ENCODE data around the gene MSRB2. TPM values are rescaled to one million over a fixed set of nuclear protein-coding genes. Genes with fewer than 3 reads are reported as not detected.

MSRB2 gene
- total and polyA plus RNA-seq, 12 donors, result 57.1 to 230 (median 175) TPM

- H3K27me3 ChIP-seq, result peaks cover 0 to 4% (median 0%) of the 10 kb centered on the region in 7 donors
- WGBS, 2 donors, result 80 to 83% methylated on average over 4 of the region's 4 CpGs
- no peak for ATAC-seq
- DNase-seq, result no peak
- intact Hi-C loops (cut with DNase I), result no loop called here
- H3K4me3 ChIP-seq, result no peak overlapping the region
- TF ChIP-seq CTCF (IDR thresholded peaks at IDR 0.05), result no peak
- H3K36me3 ChIP-seq, result no peaks in the 10 kb centered on the region
- no peak overlapping the region for H3K27ac ChIP-seq
- H3K9me3 ChIP-seq, result peaks cover 0 to 17% (median 0%) of the 10 kb centered on the region in 11 donors
- no peaks in the 10 kb centered on the region for H3K4me1 ChIP-seq
These were observed 46.6 kb downstream of the MSRB2 start for GRCh38 chr10:23141995-23142394.

- Histone ChIP-seq H3K27me3 (peaks cover 0 to 4% (median 0%) of the 10 kb centered on the region in 7 donors), H3K9me3 (peaks cover 0 to 11% (median 0%) of the 10 kb centered on the region in 11 donors), H3K4me3 (no peak overlapping the region), H3K27ac (no peak overlapping the region), H3K36me3 (no peaks in the 10 kb centered on the region), H3K4me1 (no peaks in the 10 kb centered on the region)
- intact Hi-C loops (cut with DNase I), result no loop called here
- WGBS, 2 donors, result 65 to 69% methylated on average over 9 of the region's 9 CpGs
- DNase-seq (no peak), ATAC-seq (no peak)
- no peak for TF ChIP-seq CTCF (IDR thresholded peaks at IDR 0.05)
These were observed 50.9 kb downstream of the MSRB2 start for GRCh38 chr10:23146258-23146657.

- whole genome bisulfite sequencing, 2 donors, result 82 to 83% methylated on average over 6 of the region's 6 CpGs
- no peak for ATAC-seq
- TF ChIP-seq CTCF (IDR thresholded peaks at IDR 0.05), result no peak
These were observed 51.7 kb downstream of the MSRB2 start for GRCh38 chr10:23147035-23147434.

GRCh38 chr10:23148214-23148613 lies 52.8 kb downstream of the MSRB2 start:
- intact Hi-C loops (cut with DNase I), result no loop called here
- H3K4me1 ChIP-seq, result no peaks in the 10 kb centered on the region
- DNase-seq (no peak), ATAC-seq (no peak)
- no peak for TF ChIP-seq CTCF (IDR thresholded peaks at IDR 0.05)
- no peaks in the 10 kb centered on the region for H3K9me3 ChIP-seq
- H3K4me3 ChIP-seq, result no peak overlapping the region
- WGBS, 2 donors, result 94 to 95% methylated on average over 19 of the region's 19 CpGs
- no peak overlapping the region for H3K27ac ChIP-seq
- H3K27me3 ChIP-seq, result peaks cover 0 to 4% (median 0%) of the 10 kb centered on the region in 7 donors
- no peaks in the 10 kb centered on the region for H3K36me3 ChIP-seq

More at GRCh38 chr10:23147035-23147434, 51.7 kb downstream of the MSRB2 start:
- DNase-seq, result no peak
- no peaks in the 10 kb centered on the region for H3K4me1 ChIP-seq
- intact Hi-C loops (cut with DNase I), result no loop called here
- peaks cover 0 to 3% (median 0%) of the 10 kb centered on the region in 11 donors for H3K9me3 ChIP-seq
- H3K27ac ChIP-seq, result no peak overlapping the region
- H3K4me3 ChIP-seq, result no peak overlapping the region
- H3K36me3 ChIP-seq, result no peaks in the 10 kb centered on the region
- peaks cover 0 to 4% (median 0%) of the 10 kb centered on the region in 7 donors for H3K27me3 ChIP-seq

Data from heart right ventricle (tissue), 16 donors.